GM21737 (cell line): ENCODE measurements around the gene BANP.
"Not testable (repeated sequence)": the region's sequence is repeated elsewhere in the genome, so short reads cannot be mapped to it uniquely, and the experiment has no call there.

ENCODE experiments used
- ATAC-seq: cut with Tn5 transposase; IDR thresholded peaks from one replicate; pipeline ENCODE4 v1.9.1; 2021; ENCODE audit warnings: mild to moderate bottlenecking, moderate library complexity; ENCODE audit not compliant: unreplicated experiment

The BANP gene

DNA sequence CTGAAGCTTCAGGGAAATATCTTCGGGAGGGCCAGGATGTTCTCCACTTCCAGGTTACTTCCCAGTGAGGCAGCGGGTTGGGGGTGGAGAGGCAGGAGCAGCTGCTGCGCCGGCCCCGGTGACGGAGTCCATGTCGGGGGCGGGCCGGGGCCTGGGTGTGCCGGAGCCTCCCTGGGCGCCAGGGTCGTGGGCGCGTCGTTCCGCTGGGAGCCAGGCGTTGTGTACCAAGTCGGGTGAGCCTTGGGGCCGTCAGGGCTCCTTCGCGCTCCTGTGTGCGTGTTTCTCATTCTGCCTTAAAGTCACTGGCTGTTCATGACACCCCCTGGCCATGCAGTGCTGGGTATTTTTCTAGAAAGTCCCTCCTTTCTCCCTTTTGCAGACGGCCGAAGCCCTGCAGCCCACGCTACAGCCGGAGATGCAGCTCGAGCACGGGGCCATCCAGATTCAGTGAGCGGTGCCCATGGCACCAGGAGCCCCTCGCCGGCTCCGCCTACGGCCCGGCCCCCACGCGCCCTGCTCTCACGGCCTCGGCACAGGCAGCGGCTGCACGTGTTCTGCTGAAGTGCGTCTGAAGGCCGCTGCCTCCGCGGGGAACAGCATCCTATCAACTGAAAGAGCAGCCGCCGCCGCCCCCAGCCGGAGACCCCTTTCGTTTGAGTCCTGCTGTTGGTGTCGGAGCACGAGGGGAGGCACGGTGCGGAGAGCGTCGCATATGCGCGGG is 125.1 kb downstream of the BANP start:
- ATAC-seq, result no peak

GRCh38 chr16:88076932-88077320 is 125.7 kb downstream of the BANP start:
- not testable (repeated sequence) for ATAC-seq

- no peak for ATAC-seq
These were observed 126.3 kb downstream of the BANP start for GRCh38 chr16:88077328-88078108.

DNA sequence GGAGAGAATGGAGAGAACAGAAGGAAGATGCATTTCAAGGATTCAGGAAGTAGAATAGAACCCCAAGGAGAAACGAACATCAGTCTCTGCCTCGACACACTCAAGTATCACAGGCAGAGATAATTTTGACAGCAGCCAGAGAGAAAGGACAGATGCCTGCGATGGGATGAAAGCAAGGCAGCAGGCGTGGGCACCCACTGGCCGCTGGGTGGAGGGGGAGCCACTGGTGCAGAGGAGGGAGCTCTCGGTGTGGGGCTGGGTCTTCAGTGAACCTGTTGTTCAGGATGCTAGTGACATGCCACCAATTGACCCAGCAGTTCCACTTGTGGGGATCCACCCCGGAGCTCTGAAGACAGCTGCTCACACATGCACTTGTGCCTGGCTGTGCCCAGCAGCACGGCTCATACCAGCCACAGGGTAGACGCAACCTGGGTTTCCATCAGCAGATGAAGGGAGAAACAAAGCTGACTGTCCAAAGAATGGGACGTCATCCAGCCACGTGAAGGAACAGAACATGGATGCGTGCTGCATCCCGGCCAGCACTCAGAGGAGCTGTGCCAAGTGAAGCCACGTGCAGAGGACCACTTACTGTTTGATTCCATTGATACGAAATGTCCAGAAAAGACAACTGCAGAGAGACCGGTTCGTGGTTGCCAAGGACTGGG is 127.0 kb downstream of the BANP start:
- no peak for ATAC-seq

GRCh38 chr16:88083582-88083981 is 132.3 kb downstream of the BANP start:
- ATAC-seq, result no peak

- ATAC-seq, result no peak
These were observed 133.6 kb downstream of the BANP start for GRCh38 chr16:88084881-88085280.

- ATAC-seq, result no peak
These were observed 135.6 kb downstream of the BANP start for GRCh38 chr16:88086571-88087516.

- ATAC-seq, result no peak
These were observed 136.3 kb downstream of the BANP start for GRCh38 chr16:88087517-88087877.

- no peak for ATAC-seq
These were observed 136.9 kb downstream of the BANP start for GRCh38 chr16:88088161-88088581.

DNA sequence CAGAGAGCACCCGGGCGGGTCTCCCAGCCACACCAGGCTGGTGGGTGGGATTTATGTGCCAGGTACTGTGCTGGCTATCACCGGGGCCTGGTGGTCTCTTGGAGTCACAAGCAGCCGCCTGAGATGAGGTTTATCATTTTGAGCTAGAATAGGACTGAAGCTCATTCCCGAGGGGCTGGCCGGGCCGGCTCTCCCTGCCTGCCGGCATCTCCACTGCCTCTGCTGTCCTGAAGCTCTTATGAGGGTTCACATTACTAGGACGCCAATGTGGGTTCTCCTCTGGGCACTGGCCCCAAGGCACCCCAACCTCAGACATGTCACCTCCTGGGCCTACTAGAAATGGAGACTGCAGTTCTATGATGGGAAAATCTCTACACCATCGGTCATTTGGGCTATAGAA is 137.4 kb downstream of the BANP start:
- ATAC-seq, result not testable (repeated sequence)

- not testable (repeated sequence) for ATAC-seq
These were observed 137.8 kb downstream of the BANP start for GRCh38 chr16:88089071-88089470.

- not testable (repeated sequence) for ATAC-seq
These were observed 138.6 kb downstream of the BANP start for GRCh38 chr16:88089632-88090376.

- ATAC-seq, result not testable (repeated sequence)
These were observed 139.3 kb downstream of the BANP start for GRCh38 chr16:88090377-88091175.

GRCh38 chr16:88091221-88091971 is 140.2 kb downstream of the BANP start:
- ATAC-seq, result not testable (repeated sequence)

DNA sequence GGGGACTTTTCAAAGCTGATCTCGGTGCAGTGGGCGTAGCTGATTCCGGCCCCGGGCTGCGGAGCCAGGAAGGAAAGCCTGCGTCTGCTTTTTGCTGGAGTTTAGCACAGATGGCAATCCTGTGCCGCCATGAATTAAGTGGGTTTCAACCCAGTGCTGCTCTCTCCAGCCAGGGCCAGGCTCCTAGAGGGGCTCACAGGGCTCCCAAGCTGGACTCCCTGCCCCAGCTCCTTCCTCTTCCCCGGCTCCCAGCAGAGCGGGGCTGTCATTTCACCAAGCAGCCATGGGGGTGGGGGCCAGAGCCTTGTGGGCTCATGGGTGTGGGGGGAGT is 140.7 kb downstream of the BANP start:
- ATAC-seq, result not testable (repeated sequence)

- not testable (repeated sequence) for ATAC-seq
These were observed 141.7 kb downstream of the BANP start for GRCh38 chr16:88092791-88093555.

- not testable (repeated sequence) for ATAC-seq
These were observed 142.5 kb downstream of the BANP start for GRCh38 chr16:88093556-88094252.
